SK-N-SH treated with all-trans-retinoic acid at 6 μM for 48 hours (cell line): ENCODE data around the gene GNPAT.

ENCODE experiments used
- ATAC-seq: fragments of 200-7000 bp; cut with Tn5 transposase; 3 replicates; pipeline ENCODE4 v1.9.1; 2020; ENCODE audit warnings: mild to moderate bottlenecking, moderate library complexity
- ARNTL ChIP-seq: fragments of 450-650 bp; formaldehyde crosslinking; IDR thresholded peaks from 2 replicates; pipeline ENCODE4 v1.5.0; 2020; ENCODE audit warnings: low read depth, mild to moderate bottlenecking, moderate library complexity, borderline replicate concordance
- BACH2 ChIP-seq: fragments of 250-450 bp; sonication (Bioruptor Pico); IDR thresholded peaks from 2 replicates; pipeline ENCODE4 v1.9.0; 2021; ENCODE audit warnings: mild to moderate bottlenecking, borderline replicate concordance
- CREB5 ChIP-seq: fragments of 250-450 bp; sonication (Bioruptor Pico); IDR thresholded peaks from 2 replicates; pipeline ENCODE4 v1.5.1; 2020; ENCODE audit warnings: low read depth, mild to moderate bottlenecking, moderate library complexity
- CSDC2 ChIP-seq: fragments of 250-450 bp; sonication (Bioruptor Pico); IDR thresholded peaks from 2 replicates; pipeline ENCODE4 v1.5.0; 2020; ENCODE audit warnings: mild to moderate bottlenecking, moderate library complexity
- ESRRG ChIP-seq: fragments of 250-450 bp; sonication (Bioruptor Pico); IDR thresholded peaks from 2 replicates; pipeline ENCODE4 v1.6.1; 2021; ENCODE audit warnings: mild to moderate bottlenecking
- ISL1 ChIP-seq: fragments of 250-450 bp; sonication (Bioruptor Pico); IDR thresholded peaks from 2 replicates; pipeline ENCODE4 v2.1.2; 2022; ENCODE audit warnings: mild to moderate bottlenecking, moderate library complexity
- PPARA ChIP-seq: fragments of 250-450 bp; sonication (Bioruptor Pico); IDR thresholded peaks from 2 replicates; pipeline ENCODE4 v1.5.0; 2020; ENCODE audit warnings: mild to moderate bottlenecking, borderline replicate concordance
- RARB ChIP-seq: fragments of 250-450 bp; sonication (Bioruptor Pico); IDR thresholded peaks from 2 replicates; pipeline ENCODE4 v1.8.0; 2021; ENCODE audit warnings: mild to moderate bottlenecking, moderate library complexity
- SNAI2 ChIP-seq: fragments of 250-450 bp; sonication (Bioruptor Pico); IDR thresholded peaks from 2 replicates; pipeline ENCODE4 v1.5.0; 2020; ENCODE audit warnings: mild to moderate bottlenecking, moderate library complexity
- TCF4 ChIP-seq: fragments of 250-450 bp; sonication (Bioruptor Pico); IDR thresholded peaks from 2 replicates; pipeline ENCODE4 v1.8.0; 2021; ENCODE audit warnings: mild to moderate bottlenecking, moderate library complexity, borderline replicate concordance
- TOX ChIP-seq: fragments of 250-450 bp; sonication (Bioruptor Pico); IDR thresholded peaks from 2 replicates; pipeline ENCODE4 v1.8.0; 2021; ENCODE audit warnings: mild to moderate bottlenecking, moderate library complexity, borderline replicate concordance
- TSHZ2 ChIP-seq: fragments of 250-450 bp; sonication (Bioruptor Pico); IDR thresholded peaks from 2 replicates; pipeline ENCODE4 v1.5.0; 2020; ENCODE audit warnings: mild to moderate bottlenecking, moderate library complexity
- ZFP3 ChIP-seq: fragments of 250-450 bp; sonication (Bioruptor Pico); IDR thresholded peaks from 2 replicates; pipeline ENCODE4 v1.5.0; 2020; ENCODE audit warnings: mild to moderate bottlenecking, moderate library complexity
- ZFP30 ChIP-seq: fragments of 450-650 bp; formaldehyde crosslinking; IDR thresholded peaks from 2 replicates; pipeline ENCODE4 v1.5.0; 2022; ENCODE audit warnings: mild to moderate bottlenecking, moderate library complexity
- TF ChIP-seq, protein P1 (sequence below): fragments of 250-450 bp; sonication (Bioruptor Pico); IDR thresholded peaks from 2 replicates; pipeline ENCODE4 v1.5.1; 2021; ENCODE audit warnings: mild to moderate bottlenecking, moderate library complexity
- TF ChIP-seq, protein P2 (sequence below): fragments of 250-450 bp; sonication (Bioruptor Pico); IDR thresholded peaks from 2 replicates; pipeline ENCODE4 v1.8.0; 2020; ENCODE audit warnings: mild to moderate bottlenecking, moderate library complexity, borderline replicate concordance

Gene GNPAT

DNA sequence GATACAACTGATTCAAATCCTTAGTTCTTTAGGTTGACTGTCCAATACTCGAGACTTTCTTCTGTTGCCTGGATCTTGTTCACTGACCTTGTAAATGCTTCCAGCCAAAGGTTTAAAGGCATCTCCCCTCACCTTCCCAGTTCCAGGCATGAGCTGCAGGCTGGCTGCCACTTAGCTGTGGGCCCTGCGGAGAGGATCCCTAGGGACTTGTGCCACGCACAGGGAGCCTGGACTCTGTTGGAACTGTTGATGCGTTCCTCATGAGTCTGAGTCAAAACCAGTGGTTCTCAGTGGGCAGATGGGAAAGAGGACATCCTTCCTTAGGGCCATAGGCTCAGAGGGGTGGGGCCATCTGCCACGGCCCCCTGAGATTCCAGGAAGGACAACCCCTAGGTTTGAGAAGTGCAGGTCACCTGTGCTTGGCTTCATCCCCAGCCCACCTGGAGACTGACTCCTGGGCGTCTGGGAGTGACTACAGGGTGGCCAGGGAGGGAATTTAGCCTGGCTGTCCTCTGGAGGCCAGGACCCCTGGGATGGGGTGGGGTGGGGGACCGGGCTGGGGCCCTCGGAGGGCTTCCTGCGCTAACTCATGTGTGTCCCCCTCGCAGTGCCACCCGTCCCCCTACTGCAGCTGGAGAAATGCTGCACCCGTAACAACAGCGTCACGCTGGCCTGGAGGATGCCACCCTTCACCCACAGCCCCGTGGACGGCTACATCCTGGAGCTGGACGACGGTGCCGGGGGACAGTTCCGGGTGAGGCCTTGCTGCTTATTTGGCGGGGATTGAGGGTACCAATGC lies 37.6 kb upstream of the GNPAT start (continued):
- TF ChIP-seq, protein P1, sequence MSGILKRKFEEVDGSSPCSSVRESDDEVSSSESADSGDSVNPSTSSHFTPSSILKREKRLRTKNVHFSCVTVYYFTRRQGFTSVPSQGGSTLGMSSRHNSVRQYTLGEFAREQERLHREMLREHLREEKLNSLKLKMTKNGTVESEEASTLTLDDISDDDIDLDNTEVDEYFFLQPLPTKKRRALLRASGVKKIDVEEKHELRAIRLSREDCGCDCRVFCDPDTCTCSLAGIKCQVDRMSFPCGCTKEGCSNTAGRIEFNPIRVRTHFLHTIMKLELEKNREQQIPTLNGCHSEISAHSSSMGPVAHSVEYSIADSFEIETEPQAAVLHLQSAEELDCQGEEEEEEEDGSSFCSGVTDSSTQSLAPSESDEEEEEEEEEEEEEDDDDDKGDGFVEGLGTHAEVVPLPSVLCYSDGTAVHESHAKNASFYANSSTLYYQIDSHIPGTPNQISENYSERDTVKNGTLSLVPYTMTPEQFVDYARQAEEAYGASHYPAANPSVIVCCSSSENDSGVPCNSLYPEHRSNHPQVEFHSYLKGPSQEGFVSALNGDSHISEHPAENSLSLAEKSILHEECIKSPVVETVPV (CRISPR knock-in tag), result no peak
- TF ChIP-seq, protein P2, sequence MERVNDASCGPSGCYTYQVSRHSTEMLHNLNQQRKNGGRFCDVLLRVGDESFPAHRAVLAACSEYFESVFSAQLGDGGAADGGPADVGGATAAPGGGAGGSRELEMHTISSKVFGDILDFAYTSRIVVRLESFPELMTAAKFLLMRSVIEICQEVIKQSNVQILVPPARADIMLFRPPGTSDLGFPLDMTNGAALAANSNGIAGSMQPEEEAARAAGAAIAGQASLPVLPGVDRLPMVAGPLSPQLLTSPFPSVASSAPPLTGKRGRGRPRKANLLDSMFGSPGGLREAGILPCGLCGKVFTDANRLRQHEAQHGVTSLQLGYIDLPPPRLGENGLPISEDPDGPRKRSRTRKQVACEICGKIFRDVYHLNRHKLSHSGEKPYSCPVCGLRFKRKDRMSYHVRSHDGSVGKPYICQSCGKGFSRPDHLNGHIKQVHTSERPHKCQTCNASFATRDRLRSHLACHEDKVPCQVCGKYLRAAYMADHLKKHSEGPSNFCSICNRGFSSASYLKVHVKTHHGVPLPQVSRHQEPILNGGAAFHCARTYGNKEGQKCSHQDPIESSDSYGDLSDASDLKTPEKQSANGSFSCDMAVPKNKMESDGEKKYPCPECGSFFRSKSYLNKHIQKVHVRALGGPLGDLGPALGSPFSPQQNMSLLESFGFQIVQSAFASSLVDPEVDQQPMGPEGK (CRISPR knock-in tag), result no peak
- TF ChIP-seq ARNTL (CRISPR knock-in tag), result no peak

DNA sequence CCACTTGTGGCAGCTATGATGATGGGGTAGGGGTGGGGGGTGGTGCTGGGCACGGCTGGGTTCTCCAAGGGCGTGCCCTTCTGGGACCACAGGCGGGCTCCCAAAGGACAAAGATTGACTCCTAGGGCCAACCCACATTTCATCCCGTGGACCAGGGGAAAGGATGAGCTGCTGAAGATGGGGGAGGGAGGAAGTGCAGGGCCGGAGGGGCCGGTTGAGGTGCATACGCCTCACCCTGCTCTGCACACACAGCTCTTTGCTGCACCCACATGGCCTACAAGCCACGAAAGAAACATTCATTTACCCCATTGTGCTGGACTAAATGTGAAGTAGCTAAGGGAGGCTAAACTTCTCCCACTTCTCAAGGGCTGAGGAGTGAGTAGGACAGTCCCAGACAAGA lies 34.2 kb upstream of the GNPAT start:
- TF ChIP-seq ZFP30 (no peak), ESRRG (CRISPR knock-in tag) (no peak), TSHZ2 (CRISPR knock-in tag) (no peak), SNAI2 (CRISPR knock-in tag) (no peak), TOX (CRISPR knock-in tag) (no peak), RARB (CRISPR knock-in tag) (no peak)
- ATAC-seq, result no peak

DNA sequence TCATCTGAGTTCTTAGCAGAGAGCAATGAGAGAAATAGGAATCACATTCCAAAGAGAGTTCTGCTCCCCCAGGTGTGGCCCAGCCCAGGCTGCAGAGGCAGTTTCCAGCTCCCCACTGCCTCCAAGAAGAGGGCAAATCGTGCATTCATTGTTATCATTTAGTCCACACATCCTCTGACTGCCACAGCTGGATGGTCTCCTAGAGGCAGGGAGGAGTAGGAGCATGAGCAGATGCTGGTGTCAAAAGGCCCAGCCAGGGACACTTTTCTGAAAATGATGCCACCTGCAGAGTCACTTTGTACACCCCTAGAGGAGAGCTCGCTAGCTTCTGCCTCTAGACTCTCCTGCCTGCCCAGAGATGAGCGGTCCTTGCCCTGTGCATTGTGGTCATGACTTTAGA lies 33.6 kb upstream of the GNPAT start:
- TF ChIP-seq PPARA (CRISPR knock-in tag) (no peak), BACH2 (CRISPR knock-in tag) (no peak), TCF4 (CRISPR knock-in tag) (no peak), ZFP3 (CRISPR knock-in tag) (no peak), ISL1 (CRISPR knock-in tag) (no peak), CREB5 (no peak)
- TF ChIP-seq, protein P1 (CRISPR knock-in tag), result no peak
- no peak for ATAC-seq

DNA sequence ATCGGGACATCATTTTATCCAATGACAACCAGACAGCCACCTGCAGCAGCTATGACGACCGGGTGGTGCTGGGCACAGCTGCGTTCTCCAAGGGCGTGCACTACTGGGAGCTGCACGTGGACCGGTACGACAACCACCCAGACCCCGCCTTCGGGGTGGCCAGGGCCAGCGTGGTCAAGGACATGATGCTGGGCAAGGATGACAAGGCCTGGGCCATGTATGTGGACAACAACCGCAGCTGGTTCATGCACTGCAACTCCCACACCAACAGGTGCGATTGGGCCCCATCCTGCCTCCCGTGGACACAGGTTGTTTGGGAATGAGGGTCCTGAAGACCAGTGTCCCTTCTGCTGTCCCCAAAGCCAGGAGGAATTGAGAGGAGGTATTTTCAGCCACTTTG lies 32.0 kb upstream of the GNPAT start:
- no peak for ATAC-seq
- TF ChIP-seq PPARA (CRISPR knock-in tag) (no peak), RARB (CRISPR knock-in tag) (no peak), TOX (CRISPR knock-in tag) (no peak), SNAI2 (CRISPR knock-in tag) (no peak), CSDC2 (CRISPR knock-in tag) (no peak), CREB5 (no peak), TSHZ2 (CRISPR knock-in tag) (no peak), ZFP3 (CRISPR knock-in tag) (no peak), ESRRG (CRISPR knock-in tag) (no peak), ZFP30 (no peak)
- TF ChIP-seq, protein P1 (CRISPR knock-in tag), result no peak
